GM23338 (cell line): ENCODE data around the gene NANP.

Experiments
- CREB1 ChIP-seq: fragments of 250-450 bp; sonication (Bioruptor Pico); IDR thresholded peaks from 2 replicates; pipeline ENCODE4 v1.5.0; 2020; ENCODE audit warnings: low read depth, mild to moderate bottlenecking, moderate library complexity
- EZH2 ChIP-seq: fragments of 200-600 bp; sonication (generic); IDR thresholded peaks from one replicate; pipeline ENCODE4 v1.8.0; 2017; ENCODE audit warnings: antibody characterized with exemption, mild to moderate bottlenecking, low read depth; ENCODE audit not compliant: unreplicated experiment
- EZH2phosphoT487 ChIP-seq: fragments of 200-600 bp; sonication (generic); IDR thresholded peaks from one replicate; pipeline ENCODE4 v1.8.1; 2018; ENCODE audit warnings: antibody characterized with exemption; ENCODE audit not compliant: unreplicated experiment
- JUNB ChIP-seq: IDR thresholded peaks from one replicate; pipeline ENCODE4 v1.6.1; 2016; ENCODE audit warnings: antibody characterized with exemption; ENCODE audit not compliant: unreplicated experiment
- NANOG ChIP-seq: IDR thresholded peaks from 2 replicates; pipeline ENCODE4 v1.6.1; 2016; ENCODE audit warnings: antibody characterized with exemption, borderline replicate concordance
- POLR2AphosphoS5 ChIP-seq: IDR thresholded peaks from 2 replicates; pipeline ENCODE4 v1.6.1; 2016; ENCODE audit warnings: antibody characterized with exemption, low read depth
- ZNF331 ChIP-seq: fragments of 250-450 bp; sonication (Bioruptor Pico); IDR thresholded peaks from 2 replicates; pipeline ENCODE4 v1.5.0; 2020; ENCODE audit warnings: low read depth, mild to moderate bottlenecking, moderate library complexity
- TF ChIP-seq, protein P1 (sequence below): IDR thresholded peaks from one replicate; pipeline ENCODE4 v1.6.1; 2018; ENCODE audit warnings: antibody characterized with exemption; ENCODE audit not compliant: unreplicated experiment
- TF ChIP-seq, protein P2 (sequence below), 2 experiments: fragments of 200-600 bp in 1 of 2; sonication (generic) in 1 of 2; conservative IDR thresholded peaks; 2 replicates each; pipeline versions ENCODE4 v1.5.1 to v1.6.1; 2016 to 2017; ENCODE audit warnings: antibody characterized with exemption in 2 of 2, low read depth in 2 of 2, mild to moderate bottlenecking in 2 of 2, moderate library complexity in 1 of 2
- TF ChIP-seq, protein P3 (sequence below): fragments of 250-450 bp; sonication (Bioruptor Pico); IDR thresholded peaks from 2 replicates; pipeline ENCODE4 v1.5.0; 2020; ENCODE audit warnings: mild to moderate bottlenecking, moderate library complexity

DNA sequence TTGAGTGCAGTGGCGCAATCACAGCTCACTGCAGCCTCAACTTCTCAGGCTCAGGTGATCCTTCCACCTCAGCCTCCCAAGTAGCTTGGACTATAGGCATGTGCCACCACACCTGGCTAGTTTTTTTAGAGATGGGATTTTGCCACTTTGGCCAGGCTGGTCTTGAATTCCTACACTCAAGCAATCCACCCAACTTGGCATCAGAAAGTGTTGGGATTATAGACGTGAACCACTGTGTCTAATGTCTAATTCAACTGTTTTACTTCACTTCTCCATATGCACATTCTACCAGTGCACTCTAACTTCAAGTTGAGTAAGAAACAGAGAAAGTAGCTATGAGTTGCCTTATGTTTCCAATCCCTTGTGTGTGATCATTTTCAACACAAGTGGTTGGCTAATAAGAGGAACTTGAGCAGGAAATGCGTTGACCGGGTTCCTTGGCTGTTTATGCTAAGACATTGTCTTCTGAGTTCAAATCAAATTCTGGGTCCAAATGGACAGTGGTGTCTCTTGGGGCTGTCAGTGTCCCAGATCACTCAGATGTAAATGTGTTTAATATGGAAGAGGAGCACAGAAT lies 48.9 kb upstream of the NANP start:
- TF ChIP-seq, protein P1, sequence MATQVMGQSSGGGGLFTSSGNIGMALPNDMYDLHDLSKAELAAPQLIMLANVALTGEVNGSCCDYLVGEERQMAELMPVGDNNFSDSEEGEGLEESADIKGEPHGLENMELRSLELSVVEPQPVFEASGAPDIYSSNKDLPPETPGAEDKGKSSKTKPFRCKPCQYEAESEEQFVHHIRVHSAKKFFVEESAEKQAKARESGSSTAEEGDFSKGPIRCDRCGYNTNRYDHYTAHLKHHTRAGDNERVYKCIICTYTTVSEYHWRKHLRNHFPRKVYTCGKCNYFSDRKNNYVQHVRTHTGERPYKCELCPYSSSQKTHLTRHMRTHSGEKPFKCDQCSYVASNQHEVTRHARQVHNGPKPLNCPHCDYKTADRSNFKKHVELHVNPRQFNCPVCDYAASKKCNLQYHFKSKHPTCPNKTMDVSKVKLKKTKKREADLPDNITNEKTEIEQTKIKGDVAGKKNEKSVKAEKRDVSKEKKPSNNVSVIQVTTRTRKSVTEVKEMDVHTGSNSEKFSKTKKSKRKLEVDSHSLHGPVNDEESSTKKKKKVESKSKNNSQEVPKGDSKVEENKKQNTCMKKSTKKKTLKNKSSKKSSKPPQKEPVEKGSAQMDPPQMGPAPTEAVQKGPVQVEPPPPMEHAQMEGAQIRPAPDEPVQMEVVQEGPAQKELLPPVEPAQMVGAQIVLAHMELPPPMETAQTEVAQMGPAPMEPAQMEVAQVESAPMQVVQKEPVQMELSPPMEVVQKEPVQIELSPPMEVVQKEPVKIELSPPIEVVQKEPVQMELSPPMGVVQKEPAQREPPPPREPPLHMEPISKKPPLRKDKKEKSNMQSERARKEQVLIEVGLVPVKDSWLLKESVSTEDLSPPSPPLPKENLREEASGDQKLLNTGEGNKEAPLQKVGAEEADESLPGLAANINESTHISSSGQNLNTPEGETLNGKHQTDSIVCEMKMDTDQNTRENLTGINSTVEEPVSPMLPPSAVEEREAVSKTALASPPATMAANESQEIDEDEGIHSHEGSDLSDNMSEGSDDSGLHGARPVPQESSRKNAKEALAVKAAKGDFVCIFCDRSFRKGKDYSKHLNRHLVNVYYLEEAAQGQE = no peak
- TF ChIP-seq POLR2AphosphoS5 = no peak
- TF ChIP-seq, protein P2, sequence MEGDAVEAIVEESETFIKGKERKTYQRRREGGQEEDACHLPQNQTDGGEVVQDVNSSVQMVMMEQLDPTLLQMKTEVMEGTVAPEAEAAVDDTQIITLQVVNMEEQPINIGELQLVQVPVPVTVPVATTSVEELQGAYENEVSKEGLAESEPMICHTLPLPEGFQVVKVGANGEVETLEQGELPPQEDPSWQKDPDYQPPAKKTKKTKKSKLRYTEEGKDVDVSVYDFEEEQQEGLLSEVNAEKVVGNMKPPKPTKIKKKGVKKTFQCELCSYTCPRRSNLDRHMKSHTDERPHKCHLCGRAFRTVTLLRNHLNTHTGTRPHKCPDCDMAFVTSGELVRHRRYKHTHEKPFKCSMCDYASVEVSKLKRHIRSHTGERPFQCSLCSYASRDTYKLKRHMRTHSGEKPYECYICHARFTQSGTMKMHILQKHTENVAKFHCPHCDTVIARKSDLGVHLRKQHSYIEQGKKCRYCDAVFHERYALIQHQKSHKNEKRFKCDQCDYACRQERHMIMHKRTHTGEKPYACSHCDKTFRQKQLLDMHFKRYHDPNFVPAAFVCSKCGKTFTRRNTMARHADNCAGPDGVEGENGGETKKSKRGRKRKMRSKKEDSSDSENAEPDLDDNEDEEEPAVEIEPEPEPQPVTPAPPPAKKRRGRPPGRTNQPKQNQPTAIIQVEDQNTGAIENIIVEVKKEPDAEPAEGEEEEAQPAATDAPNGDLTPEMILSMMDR (conservative IDR thresholded peaks at IDR 0.05; ENCODE audit: low read depth in 2 of 2) = no peak
- TF ChIP-seq EZH2phosphoT487 = no peak
- TF ChIP-seq JUNB = no peak
- no peak for TF ChIP-seq ZNF331 (CRISPR knock-in tag)
- TF ChIP-seq, protein P3, sequence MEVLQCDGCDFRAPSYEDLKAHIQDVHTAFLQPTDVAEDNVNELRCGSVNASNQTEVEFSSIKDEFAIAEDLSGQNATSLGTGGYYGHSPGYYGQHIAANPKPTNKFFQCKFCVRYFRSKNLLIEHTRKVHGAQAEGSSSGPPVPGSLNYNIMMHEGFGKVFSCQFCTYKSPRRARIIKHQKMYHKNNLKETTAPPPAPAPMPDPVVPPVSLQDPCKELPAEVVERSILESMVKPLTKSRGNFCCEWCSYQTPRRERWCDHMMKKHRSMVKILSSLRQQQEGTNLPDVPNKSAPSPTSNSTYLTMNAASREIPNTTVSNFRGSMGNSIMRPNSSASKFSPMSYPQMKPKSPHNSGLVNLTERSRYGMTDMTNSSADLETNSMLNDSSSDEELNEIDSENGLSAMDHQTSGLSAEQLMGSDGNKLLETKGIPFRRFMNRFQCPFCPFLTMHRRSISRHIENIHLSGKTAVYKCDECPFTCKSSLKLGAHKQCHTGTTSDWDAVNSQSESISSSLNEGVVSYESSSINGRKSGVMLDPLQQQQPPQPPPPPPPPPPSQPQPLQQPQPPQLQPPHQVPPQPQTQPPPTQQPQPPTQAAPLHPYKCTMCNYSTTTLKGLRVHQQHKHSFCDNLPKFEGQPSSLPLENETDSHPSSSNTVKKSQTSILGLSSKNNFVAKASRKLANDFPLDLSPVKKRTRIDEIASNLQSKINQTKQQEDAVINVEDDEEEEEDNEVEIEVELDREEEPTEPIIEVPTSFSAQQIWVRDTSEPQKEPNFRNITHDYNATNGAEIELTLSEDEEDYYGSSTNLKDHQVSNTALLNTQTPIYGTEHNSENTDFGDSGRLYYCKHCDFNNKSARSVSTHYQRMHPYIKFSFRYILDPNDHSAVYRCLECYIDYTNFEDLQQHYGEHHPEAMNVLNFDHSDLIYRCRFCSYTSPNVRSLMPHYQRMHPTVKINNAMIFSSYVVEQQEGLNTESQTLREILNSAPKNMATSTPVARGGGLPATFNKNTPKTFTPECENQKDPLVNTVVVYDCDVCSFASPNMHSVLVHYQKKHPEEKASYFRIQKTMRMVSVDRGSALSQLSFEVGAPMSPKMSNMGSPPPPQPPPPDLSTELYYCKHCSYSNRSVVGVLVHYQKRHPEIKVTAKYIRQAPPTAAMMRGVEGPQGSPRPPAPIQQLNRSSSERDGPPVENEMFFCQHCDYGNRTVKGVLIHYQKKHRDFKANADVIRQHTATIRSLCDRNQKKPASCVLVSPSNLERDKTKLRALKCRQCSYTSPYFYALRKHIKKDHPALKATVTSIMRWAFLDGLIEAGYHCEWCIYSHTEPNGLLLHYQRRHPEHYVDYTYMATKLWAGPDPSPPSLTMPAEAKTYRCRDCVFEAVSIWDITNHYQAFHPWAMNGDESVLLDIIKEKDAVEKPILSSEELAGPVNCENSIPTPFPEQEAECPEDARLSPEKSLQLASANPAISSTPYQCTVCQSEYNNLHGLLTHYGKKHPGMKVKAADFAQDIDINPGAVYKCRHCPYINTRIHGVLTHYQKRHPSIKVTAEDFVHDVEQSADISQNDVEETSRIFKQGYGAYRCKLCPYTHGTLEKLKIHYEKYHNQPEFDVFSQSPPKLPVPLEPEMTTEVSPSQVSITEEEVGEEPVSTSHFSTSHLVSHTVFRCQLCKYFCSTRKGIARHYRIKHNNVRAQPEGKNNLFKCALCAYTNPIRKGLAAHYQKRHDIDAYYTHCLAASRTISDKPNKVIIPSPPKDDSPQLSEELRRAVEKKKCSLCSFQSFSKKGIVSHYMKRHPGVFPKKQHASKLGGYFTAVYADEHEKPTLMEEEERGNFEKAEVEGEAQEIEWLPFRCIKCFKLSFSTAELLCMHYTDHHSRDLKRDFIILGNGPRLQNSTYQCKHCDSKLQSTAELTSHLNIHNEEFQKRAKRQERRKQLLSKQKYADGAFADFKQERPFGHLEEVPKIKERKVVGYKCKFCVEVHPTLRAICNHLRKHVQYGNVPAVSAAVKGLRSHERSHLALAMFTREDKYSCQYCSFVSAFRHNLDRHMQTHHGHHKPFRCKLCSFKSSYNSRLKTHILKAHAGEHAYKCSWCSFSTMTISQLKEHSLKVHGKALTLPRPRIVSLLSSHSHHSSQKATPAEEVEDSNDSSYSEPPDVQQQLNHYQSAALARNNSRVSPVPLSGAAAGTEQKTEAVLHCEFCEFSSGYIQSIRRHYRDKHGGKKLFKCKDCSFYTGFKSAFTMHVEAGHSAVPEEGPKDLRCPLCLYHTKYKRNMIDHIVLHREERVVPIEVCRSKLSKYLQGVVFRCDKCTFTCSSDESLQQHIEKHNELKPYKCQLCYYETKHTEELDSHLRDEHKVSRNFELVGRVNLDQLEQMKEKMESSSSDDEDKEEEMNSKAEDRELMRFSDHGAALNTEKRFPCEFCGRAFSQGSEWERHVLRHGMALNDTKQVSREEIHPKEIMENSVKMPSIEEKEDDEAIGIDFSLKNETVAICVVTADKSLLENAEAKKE (CRISPR knock-in tag) = no peak
- TF ChIP-seq EZH2 = no peak
- no peak for TF ChIP-seq CREB1
- no peak for TF ChIP-seq NANOG
